ENCODE measurements around the gene KIAA1217. TPM values are rescaled to one million over a fixed set of nuclear protein-coding genes. Genes with fewer than 3 reads are reported as not detected.

Gene KIAA1217
- total and polyA plus RNA-seq, 9 of the 15 experiments (the other 6 are each of a cell fraction or from before 2014, with no cell fraction given), result 0.04 TPM; not detected in 8

- no peak overlapping the region for H3K27ac ChIP-seq (ENCODE audit: extremely low read depth, low read depth, low read length)
- intact Hi-C loops (cut with micrococcal nuclease), result no loop called here
- H4K20me1 ChIP-seq (replicated peaks; ENCODE audit: control insufficient read depth, insufficient read depth, low read length), result no peaks in the 10 kb centered on the region
- no peak for TF ChIP-seq ZNF124 (CRISPR knock-in tag; IDR thresholded peaks at IDR 0.05)
- no peak for TF ChIP-seq KAT7 (CRISPR knock-in tag; IDR thresholded peaks at IDR 0.05; ENCODE audit: borderline replicate concordance)
- TF ChIP-seq SRF (CRISPR knock-in tag; IDR thresholded peaks at IDR 0.05), result no peak
- TF ChIP-seq SMARCC2 (IDR thresholded peaks at IDR 0.05; ENCODE audit: low read depth), result no peak
- TF ChIP-seq, protein P1, sequence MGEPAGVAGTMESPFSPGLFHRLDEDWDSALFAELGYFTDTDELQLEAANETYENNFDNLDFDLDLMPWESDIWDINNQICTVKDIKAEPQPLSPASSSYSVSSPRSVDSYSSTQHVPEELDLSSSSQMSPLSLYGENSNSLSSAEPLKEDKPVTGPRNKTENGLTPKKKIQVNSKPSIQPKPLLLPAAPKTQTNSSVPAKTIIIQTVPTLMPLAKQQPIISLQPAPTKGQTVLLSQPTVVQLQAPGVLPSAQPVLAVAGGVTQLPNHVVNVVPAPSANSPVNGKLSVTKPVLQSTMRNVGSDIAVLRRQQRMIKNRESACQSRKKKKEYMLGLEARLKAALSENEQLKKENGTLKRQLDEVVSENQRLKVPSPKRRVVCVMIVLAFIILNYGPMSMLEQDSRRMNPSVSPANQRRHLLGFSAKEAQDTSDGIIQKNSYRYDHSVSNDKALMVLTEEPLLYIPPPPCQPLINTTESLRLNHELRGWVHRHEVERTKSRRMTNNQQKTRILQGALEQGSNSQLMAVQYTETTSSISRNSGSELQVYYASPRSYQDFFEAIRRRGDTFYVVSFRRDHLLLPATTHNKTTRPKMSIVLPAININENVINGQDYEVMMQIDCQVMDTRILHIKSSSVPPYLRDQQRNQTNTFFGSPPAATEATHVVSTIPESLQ (CRISPR knock-in tag; IDR thresholded peaks at IDR 0.05), result no peak
- no peak for TF ChIP-seq ZNF551 (CRISPR knock-in tag; IDR thresholded peaks at IDR 0.05)
- no peak for TF ChIP-seq GABPB1 (CRISPR knock-in tag; IDR thresholded peaks at IDR 0.05)
- no peak overlapping the region for H3K9ac ChIP-seq (ENCODE audit: insufficient read depth in 1 of 2, low read depth in 2 of 2, low read length in 2 of 2)
- ChIA-PET CTCF (ENCODE audit: low intra/inter-chr PET ratio) (no interaction called here), POLR2A (interaction anchor here (0.7 kb wide), 2 partner anchors 44 to 576 kb away, joined by 3 to 4 read pairs; no protein-coding TSS in a partner anchor)
- FAIRE-seq (no peak), ATAC-seq (no peak), DNase-seq (ENCODE audit: extremely low read depth in 1 of 4, low spot score in 3 of 4) (no peak)
- H2AFZ ChIP-seq (ENCODE audit: low read depth, low read length), result no peak overlapping the region
- no peak overlapping the region for H3K4me3 ChIP-seq
- no peaks in the 10 kb centered on the region for H3K9me1 ChIP-seq (ENCODE audit: control insufficient read depth, insufficient read depth, low read length)
- H3K27me3 ChIP-seq (ENCODE audit: control insufficient read depth in 2 of 2, insufficient read depth in 2 of 2, low read length in 2 of 2), result peaks cover 0 to 7% of the 10 kb centered on the region in 2 experiments; a peak in 2 of 5 replicates
- in situ Hi-C loops (cut with MboI), result no loop called here
- no peaks in the 10 kb centered on the region for H3K4me1 ChIP-seq (replicated peaks in 1 of 2; ENCODE audit: control insufficient read depth in 2 of 2, insufficient read depth in 2 of 2, low read length in 2 of 2)
- no peaks in the 10 kb centered on the region for H3K79me2 ChIP-seq (ENCODE audit: control insufficient read depth, insufficient read depth, low read length)
- H3K4me2 ChIP-seq (ENCODE audit: insufficient read depth, low read length), result no peak overlapping the region
- H3K9me3 ChIP-seq (replicated peaks; ENCODE audit: control insufficient read depth, insufficient read depth, low read depth, low read length), result no peaks in the 10 kb centered on the region
- WGBS (ENCODE audit: insufficient coverage, low coverage, missing lambda C conversion rate), result 0% methylated on average over 1 of the region's 1 CpG
- no peaks in the 10 kb centered on the region for H3K36me3 ChIP-seq (ENCODE audit: control insufficient read depth, insufficient read depth, low read length)
- no TSS peak for BruUV-seq (replicated peaks)
Observed at GRCh38 chr10:24247841-24248240, 38.9 kb downstream of the KIAA1217 start.
